Raji (cell line): ENCODE results near the gene DAB1.

Experiments used
- POLR2A ChIP-seq: IDR thresholded peaks from 2 replicates; pipeline ENCODE4 v1.6.1; 2011; ENCODE audit warnings: low read depth, low read length, control low read depth; ENCODE audit not compliant: insufficient read depth

DAB1 gene

GRCh38 chr1:57316861-57317260 is 107.0 kb downstream of the DAB1 start:
- no peak for TF ChIP-seq POLR2A

GRCh38 chr1:57316291-57316690 is 107.6 kb downstream of the DAB1 start:
- no peak for TF ChIP-seq POLR2A

- no peak for TF ChIP-seq POLR2A
Measured at GRCh38 chr1:57312869-57313268, 111.0 kb downstream of the DAB1 start.

- TF ChIP-seq POLR2A = no peak
Measured at GRCh38 chr1:57311411-57311810, 112.4 kb downstream of the DAB1 start.

- no peak for TF ChIP-seq POLR2A
Measured at GRCh38 chr1:57311006-57311405, 112.9 kb downstream of the DAB1 start.

GRCh38 chr1:57309630-57310029 is 114.2 kb downstream of the DAB1 start:
- TF ChIP-seq POLR2A = no peak

- TF ChIP-seq POLR2A = no peak
Measured at GRCh38 chr1:57307392-57308170, 116.3 kb downstream of the DAB1 start.

GRCh38 chr1:57304591-57304990 is 119.3 kb downstream of the DAB1 start:
- no peak for TF ChIP-seq POLR2A

- TF ChIP-seq POLR2A = no peak
Measured at GRCh38 chr1:57302812-57303596, 120.9 kb downstream of the DAB1 start.

- TF ChIP-seq POLR2A = no peak
Measured at GRCh38 chr1:57300186-57300585, 123.7 kb downstream of the DAB1 start.

- no peak for TF ChIP-seq POLR2A
Measured at GRCh38 chr1:57296726-57297250, 127.1 kb downstream of the DAB1 start.

- no peak for TF ChIP-seq POLR2A
Measured at GRCh38 chr1:57295326-57295725, 128.5 kb downstream of the DAB1 start.

- TF ChIP-seq POLR2A = no peak
Measured at GRCh38 chr1:57294177-57294576, 129.7 kb downstream of the DAB1 start.

GRCh38 chr1:57293214-57293613 is 130.6 kb downstream of the DAB1 start:
- TF ChIP-seq POLR2A = no peak

GRCh38 chr1:57289781-57290180 is 134.1 kb downstream of the DAB1 start:
- no peak for TF ChIP-seq POLR2A

- no peak for TF ChIP-seq POLR2A
Measured at GRCh38 chr1:57285992-57286391, 137.9 kb downstream of the DAB1 start.
